ENCODE results near the gene DCK. TPM values are rescaled to one million over a fixed set of nuclear protein-coding genes. Genes with fewer than 3 reads are reported as not detected.
A peak's percentile ranks its signal among the peaks of the same experiment; 100 is the strongest.

DCK gene
- total RNA-seq (83.1 TPM), polyA plus RNA-seq (49.0 TPM)
- long read RNA-seq, donor 1, transcript DCK-201 (7 exons, 2,716 nt) = major isoform, 9 of 10 reads
- long read RNA-seq, donor 1, partial matches to known transcripts = 0 of 10 reads
- long read RNA-seq, donor 1, other reads (novel, unspliced or antisense) = 0 of 10 reads
- long read RNA-seq, donor 2 = 0 reads
- long read RNA-seq, donor 3, transcript DCK-202 (7 exons, 2,683 nt) = minor isoform, 13 of 66 reads
- long read RNA-seq, donor 3, transcript DCK-201 (7 exons, 2,716 nt) = major isoform, 53 of 66 reads
- long read RNA-seq, donor 3, partial matches to known transcripts = 0 of 66 reads
- long read RNA-seq, donor 3, other reads (novel, unspliced or antisense) = 0 of 66 reads
- long read RNA-seq, donor 4, transcript DCK-201 (7 exons, 2,716 nt) = major isoform, 30 of 30 reads
- long read RNA-seq, donor 4, partial matches to known transcripts = 0 of 30 reads
- long read RNA-seq, donor 4, other reads (novel, unspliced or antisense) = 0 of 30 reads
- long read RNA-seq, donor 5, transcript DCK-201 (7 exons, 2,716 nt) = major isoform, 98 of 212 reads
- long read RNA-seq, donor 5, partial matches to known transcripts = 111 of 212 reads
- long read RNA-seq, donor 5, other reads (novel, unspliced or antisense) = 0 of 212 reads
- long read RNA-seq, donor 6, transcript DCK-201 (7 exons, 2,716 nt) = major isoform, 68 of 71 reads
- long read RNA-seq, donor 6, partial matches to known transcripts = 0 of 71 reads
- long read RNA-seq, donor 6, other reads (novel, unspliced or antisense) = 0 of 71 reads
- long read RNA-seq, donor 7, transcript DCK-201 (7 exons, 2,716 nt) = major isoform, 86 of 95 reads
- long read RNA-seq, donor 7, transcript DCK-202 (7 exons, 2,683 nt) = minor isoform, 9 of 95 reads
- long read RNA-seq, donor 7, partial matches to known transcripts = 0 of 95 reads
- long read RNA-seq, donor 7, other reads (novel, unspliced or antisense) = 0 of 95 reads
- long read RNA-seq, donor 8, transcript DCK-201 (7 exons, 2,716 nt) = major isoform, 14 of 15 reads
- long read RNA-seq, donor 8, partial matches to known transcripts = 0 of 15 reads
- long read RNA-seq, donor 8, other reads (novel, unspliced or antisense) = 0 of 15 reads
- long read RNA-seq, donor 9, transcript DCK-201 (7 exons, 2,716 nt) = major isoform, 47 of 49 reads
- long read RNA-seq, donor 9, partial matches to known transcripts = 0 of 49 reads
- long read RNA-seq, donor 9, other reads (novel, unspliced or antisense) = 0 of 49 reads
- long read RNA-seq, donor 10, transcript DCK-201 (7 exons, 2,716 nt) = major isoform, 57 of 58 reads
- long read RNA-seq, donor 10, partial matches to known transcripts = 0 of 58 reads
- long read RNA-seq, donor 10, other reads (novel, unspliced or antisense) = 0 of 58 reads

GRCh38 chr4:70993181-70994068 lies at the start of gene DCK:
TSS of gene DCK (plus strand) at chr4:70993649. CDS start at chr4:70993836, 187 bp downstream.
- Histone ChIP-seq H3K9me3 (ENCODE audit: control insufficient read depth in 2 of 2, insufficient read depth in 1 of 2, low read length in 1 of 2) (peaks cover 0 to 2% of the 10 kb centered on the region in 2 donors), H3K4me1 (ENCODE audit: control insufficient read depth in 2 of 2, insufficient read depth in 2 of 2, low read length in 2 of 2) (peaks cover 9 to 20% of the 10 kb centered on the region in 2 donors)
- WGBS = 1% methylated on average over 74 of the region's 74 CpGs

GRCh38 chr4:70945046-70945445 lies 48.4 kb upstream of the DCK start:
- Histone ChIP-seq H3K27me3 (ENCODE audit: control insufficient read depth in 2 of 2, insufficient read depth in 1 of 2, low read length in 1 of 2) (no peaks in the 10 kb centered on the region), H3K4me3 (ENCODE audit: low read length in 2 of 2) (no peak overlapping the region), H3K9me3 (ENCODE audit: control insufficient read depth in 2 of 2, insufficient read depth in 1 of 2, low read length in 1 of 2) (peaks cover 0 to 2% of the 10 kb centered on the region in 2 donors), H3K4me1 (ENCODE audit: control insufficient read depth in 2 of 2, insufficient read depth in 2 of 2, low read length in 2 of 2) (peaks cover 6 to 18% of the 10 kb centered on the region in 2 donors), H3K36me3 (ENCODE audit: control insufficient read depth in 2 of 2, insufficient read depth in 2 of 2, low read length in 1 of 2) (peaks cover under 1 to 10% of the 10 kb centered on the region in 2 donors), H3K27ac (ENCODE audit: low read depth in 1 of 2, low read length in 1 of 2) (no peak overlapping the region)
- no peak for DNase-seq (ENCODE audit: low read depth in 6 of 9, low spot score in 9 of 9)
- 42% methylated on average over 3 of the region's 3 CpGs for WGBS

More at GRCh38 chr4:70993181-70994068, at the start of gene DCK:
- Histone ChIP-seq H3K27me3 (ENCODE audit: control insufficient read depth in 2 of 2, insufficient read depth in 1 of 2, low read length in 1 of 2) (no peaks in the 10 kb centered on the region), H3K27ac (ENCODE audit: low read depth in 1 of 2, low read length in 1 of 2) (peak within 1 kb of the TSS; percentile 93 to 96), H3K36me3 (ENCODE audit: control insufficient read depth in 2 of 2, insufficient read depth in 2 of 2, low read length in 1 of 2) (peaks cover under 1 to 9% of the 10 kb centered on the region in 2 donors), H3K4me3 (ENCODE audit: low read length in 2 of 2) (peak within 1 kb of the TSS; percentile 96 to 97)
- peak in 7 of 9 donors; percentile 83 to 95 (median 88) for DNase-seq (ENCODE audit: low read depth in 6 of 9, low spot score in 9 of 9)

- 93% methylated on average over 3 of the region's 3 CpGs for WGBS
- peaks cover 6 to 18% of the 10 kb centered on the region in 2 donors for H3K4me1 ChIP-seq (ENCODE audit: control insufficient read depth in 2 of 2, insufficient read depth in 2 of 2, low read length in 2 of 2)
- DNase-seq (ENCODE audit: low read depth in 6 of 9, low spot score in 9 of 9) = no peak
- H3K36me3 ChIP-seq (ENCODE audit: control insufficient read depth in 2 of 2, insufficient read depth in 2 of 2, low read length in 1 of 2) = peaks cover 0 to 6% of the 10 kb centered on the region in 2 donors
- H3K9me3 ChIP-seq (ENCODE audit: control insufficient read depth in 2 of 2, insufficient read depth in 1 of 2, low read length in 1 of 2) = no peaks in the 10 kb centered on the region
- no peak overlapping the region for H3K4me3 ChIP-seq (ENCODE audit: low read length in 2 of 2)
- H3K27me3 ChIP-seq (ENCODE audit: control insufficient read depth in 2 of 2, insufficient read depth in 1 of 2, low read length in 1 of 2) = no peaks in the 10 kb centered on the region
- no peak overlapping the region for H3K27ac ChIP-seq (ENCODE audit: low read depth in 1 of 2, low read length in 1 of 2)
These were observed 47.9 kb upstream of the DCK start for GRCh38 chr4:70945452-70946055.

GRCh38 chr4:70946939-70947338 lies 46.5 kb upstream of the DCK start:
- 82% methylated on average over 4 of the region's 4 CpGs for WGBS
- peaks cover 0 to 9% of the 10 kb centered on the region in 2 donors for H3K36me3 ChIP-seq (ENCODE audit: control insufficient read depth in 2 of 2, insufficient read depth in 2 of 2, low read length in 1 of 2)
- peaks cover 6 to 18% of the 10 kb centered on the region in 2 donors for H3K4me1 ChIP-seq (ENCODE audit: control insufficient read depth in 2 of 2, insufficient read depth in 2 of 2, low read length in 2 of 2)
- no peak overlapping the region for H3K27ac ChIP-seq (ENCODE audit: low read depth in 1 of 2, low read length in 1 of 2)
- no peak overlapping the region for H3K4me3 ChIP-seq (ENCODE audit: low read length in 2 of 2)
- H3K27me3 ChIP-seq (ENCODE audit: control insufficient read depth in 2 of 2, insufficient read depth in 1 of 2, low read length in 1 of 2) = no peaks in the 10 kb centered on the region
- no peak for DNase-seq (ENCODE audit: low read depth in 6 of 9, low spot score in 9 of 9)
- H3K9me3 ChIP-seq (ENCODE audit: control insufficient read depth in 2 of 2, insufficient read depth in 1 of 2, low read length in 1 of 2) = no peaks in the 10 kb centered on the region

DNA sequence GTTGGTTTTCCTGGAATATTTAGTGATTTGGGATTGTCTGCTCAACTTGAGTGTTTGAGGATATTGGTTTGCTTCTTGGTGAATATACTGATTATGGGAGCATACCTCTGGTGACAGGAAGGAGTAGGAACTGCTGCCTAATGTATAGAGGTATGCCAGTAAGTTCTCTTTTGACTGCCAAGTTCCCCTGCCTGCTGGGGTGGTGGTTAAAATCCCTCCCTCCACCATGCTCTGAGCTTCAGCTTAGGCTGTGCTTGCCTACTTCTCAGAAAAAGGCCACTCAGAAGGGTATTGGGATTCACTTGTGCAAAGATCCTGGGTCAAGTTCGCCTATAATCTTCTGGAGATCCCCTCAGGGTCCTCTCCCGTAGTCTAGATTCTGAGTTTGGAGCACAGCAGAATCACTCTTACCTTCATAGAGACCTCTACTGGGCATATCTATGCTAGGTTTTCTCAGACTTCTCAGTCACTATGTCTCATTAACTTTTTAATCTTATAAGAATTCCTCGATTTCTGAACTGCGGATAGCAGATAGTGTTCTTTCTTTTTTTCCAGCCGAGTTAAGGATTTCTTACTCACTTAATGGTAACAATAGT lies 44.7 kb upstream of the DCK start:
- peaks cover 4 to 19% of the 10 kb centered on the region in 2 donors for H3K4me1 ChIP-seq (ENCODE audit: control insufficient read depth in 2 of 2, insufficient read depth in 2 of 2, low read length in 2 of 2)
- no peaks in the 10 kb centered on the region for H3K27me3 ChIP-seq (ENCODE audit: control insufficient read depth in 2 of 2, insufficient read depth in 1 of 2, low read length in 1 of 2)
- H3K36me3 ChIP-seq (ENCODE audit: control insufficient read depth in 2 of 2, insufficient read depth in 2 of 2, low read length in 1 of 2) = peaks cover 0 to 9% of the 10 kb centered on the region in 2 donors
- H3K9me3 ChIP-seq (ENCODE audit: control insufficient read depth in 2 of 2, insufficient read depth in 1 of 2, low read length in 1 of 2) = no peaks in the 10 kb centered on the region
- 84% methylated on average over 5 of the region's 5 CpGs for WGBS
- peak in 1 of 9 donors; percentile 46 for DNase-seq (ENCODE audit: low read depth in 6 of 9, low spot score in 9 of 9)
- no peak overlapping the region for H3K4me3 ChIP-seq (ENCODE audit: low read length in 2 of 2)
- H3K27ac ChIP-seq (ENCODE audit: low read depth in 1 of 2, low read length in 1 of 2) = peak overlapping the region in 1 of 2 donors; percentile 61

DNA sequence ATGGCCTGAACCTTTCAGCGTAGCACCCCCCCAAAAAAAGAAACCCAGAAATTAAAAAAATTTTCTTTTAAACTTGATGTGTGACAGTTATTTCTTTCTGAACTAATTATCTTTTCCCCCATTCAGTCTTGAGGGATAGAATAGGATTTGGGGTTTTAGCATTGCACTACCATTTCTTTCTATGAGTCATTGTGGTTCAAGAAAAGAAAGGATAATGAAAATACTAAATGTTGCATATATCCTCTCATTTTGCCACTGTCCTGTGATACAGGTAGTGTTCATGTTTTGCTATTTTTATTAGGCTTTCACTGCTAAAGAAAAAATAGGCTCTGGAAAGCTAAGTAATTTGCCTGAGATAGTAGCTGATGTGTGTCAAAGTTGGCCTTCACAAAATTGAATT lies 39.4 kb upstream of the DCK start:
- no peaks in the 10 kb centered on the region for H3K27me3 ChIP-seq (ENCODE audit: control insufficient read depth in 2 of 2, insufficient read depth in 1 of 2, low read length in 1 of 2)
- whole genome bisulfite sequencing = 57% methylated on average over 1 of the region's 1 CpG
- peaks cover 3 to 20% of the 10 kb centered on the region in 2 donors for H3K4me1 ChIP-seq (ENCODE audit: control insufficient read depth in 2 of 2, insufficient read depth in 2 of 2, low read length in 2 of 2)
- DNase-seq (ENCODE audit: low read depth in 6 of 9, low spot score in 9 of 9) = no peak
- H3K4me3 ChIP-seq (ENCODE audit: low read length in 2 of 2) = no peak overlapping the region
- peaks cover 3 to 7% of the 10 kb centered on the region in 2 donors for H3K36me3 ChIP-seq (ENCODE audit: control insufficient read depth in 2 of 2, insufficient read depth in 2 of 2, low read length in 1 of 2)
- no peaks in the 10 kb centered on the region for H3K9me3 ChIP-seq (ENCODE audit: control insufficient read depth in 2 of 2, insufficient read depth in 1 of 2, low read length in 1 of 2)
- H3K27ac ChIP-seq (ENCODE audit: low read depth in 1 of 2, low read length in 1 of 2) = no peak overlapping the region

- no peak for DNase-seq (ENCODE audit: low read depth in 6 of 9, low spot score in 9 of 9)
- H3K4me1 ChIP-seq (ENCODE audit: control insufficient read depth in 2 of 2, insufficient read depth in 2 of 2, low read length in 2 of 2) = peaks cover 3 to 15% of the 10 kb centered on the region in 2 donors
- WGBS = 96% methylated on average over 5 of the region's 5 CpGs
- peaks cover 10 to 27% of the 10 kb centered on the region in 2 donors for H3K36me3 ChIP-seq (ENCODE audit: control insufficient read depth in 2 of 2, insufficient read depth in 2 of 2, low read length in 1 of 2)
- no peaks in the 10 kb centered on the region for H3K9me3 ChIP-seq (ENCODE audit: control insufficient read depth in 2 of 2, insufficient read depth in 1 of 2, low read length in 1 of 2)
- no peak overlapping the region for H3K4me3 ChIP-seq (ENCODE audit: low read length in 2 of 2)
- no peaks in the 10 kb centered on the region for H3K27me3 ChIP-seq (ENCODE audit: control insufficient read depth in 2 of 2, insufficient read depth in 1 of 2, low read length in 1 of 2)
- H3K27ac ChIP-seq (ENCODE audit: low read depth in 1 of 2, low read length in 1 of 2) = no peak overlapping the region
These were observed 36.8 kb upstream of the DCK start for GRCh38 chr4:70956549-70957210.

Measured in thymus (tissue), 14 donors.